Stimulated activated CD8-positive, alpha-beta memory T cell treated with anti-CD3 and anti-CD28 coated beads, Interleukin-15, amount 100 ng/mL, for 24 hours (primary cell): Measurements from ENCODE around the gene ARHGAP22.

ENCODE experiments used
- DNase-seq: peaks from one replicate; pipeline ENCODE4 v3.0.0-alpha.2; 2020; ENCODE audit warnings: low read depth

Gene ARHGAP22

GRCh38 chr10:48533540-48533939 is 71.3 kb downstream of the ARHGAP22 start:
- DNase-seq, result no peak

- DNase-seq, result no peak
Observed at GRCh38 chr10:48531486-48531885, 73.4 kb downstream of the ARHGAP22 start.

GRCh38 chr10:48529331-48529730 is 75.5 kb downstream of the ARHGAP22 start:
- no peak for DNase-seq

- DNase-seq, result no peak
Observed at GRCh38 chr10:48527756-48528155, 77.1 kb downstream of the ARHGAP22 start.

- no peak for DNase-seq
Observed at GRCh38 chr10:48526846-48527505, 77.9 kb downstream of the ARHGAP22 start.

GRCh38 chr10:48526011-48526821 is 78.7 kb downstream of the ARHGAP22 start:
- no peak for DNase-seq

- no peak for DNase-seq
Observed at GRCh38 chr10:48525113-48525512, 79.8 kb downstream of the ARHGAP22 start.

- no peak for DNase-seq
Observed at GRCh38 chr10:48523820-48524758, 80.8 kb downstream of the ARHGAP22 start.

- no peak for DNase-seq
Observed at GRCh38 chr10:48523212-48523819, 81.6 kb downstream of the ARHGAP22 start.

GRCh38 chr10:48522011-48522765 is 82.7 kb downstream of the ARHGAP22 start:
- DNase-seq, result no peak

GRCh38 chr10:48520594-48520993 is 84.3 kb downstream of the ARHGAP22 start:
- no peak for DNase-seq

GRCh38 chr10:48520184-48520506 is 84.7 kb downstream of the ARHGAP22 start:
- no peak for DNase-seq

- DNase-seq, result no peak
Observed at GRCh38 chr10:48519481-48520183, 85.2 kb downstream of the ARHGAP22 start.

- no peak for DNase-seq
Observed at GRCh38 chr10:48518986-48519385, 85.9 kb downstream of the ARHGAP22 start.

GRCh38 chr10:48517911-48518811 is 86.7 kb downstream of the ARHGAP22 start:
- no peak for DNase-seq

- no peak for DNase-seq
Observed at GRCh38 chr10:48517482-48517881, 87.4 kb downstream of the ARHGAP22 start.

- DNase-seq, result no peak
Observed at GRCh38 chr10:48516911-48517310, 88.0 kb downstream of the ARHGAP22 start.

- no peak for DNase-seq
Observed at GRCh38 chr10:48514916-48515315, 90.0 kb downstream of the ARHGAP22 start.

- DNase-seq, result no peak
Observed at GRCh38 chr10:48514255-48514654, 90.6 kb downstream of the ARHGAP22 start.

GRCh38 chr10:48512861-48513260 is 92.0 kb downstream of the ARHGAP22 start:
- DNase-seq, result no peak
